Measurements from ENCODE around the gene CDC14B. TPM values are rescaled to one million over a fixed set of nuclear protein-coding genes. Genes with fewer than 3 reads are reported as not detected.

Gene CDC14B
- total RNA-seq, 1 experiment from 2014 or later: 8.2 TPM

- DNase-seq (ENCODE audit: low read depth): peak; percentile 18
Measured at GRCh38 chr9:96486386-96487028, 133.1 kb downstream of the CDC14B start.

DNA sequence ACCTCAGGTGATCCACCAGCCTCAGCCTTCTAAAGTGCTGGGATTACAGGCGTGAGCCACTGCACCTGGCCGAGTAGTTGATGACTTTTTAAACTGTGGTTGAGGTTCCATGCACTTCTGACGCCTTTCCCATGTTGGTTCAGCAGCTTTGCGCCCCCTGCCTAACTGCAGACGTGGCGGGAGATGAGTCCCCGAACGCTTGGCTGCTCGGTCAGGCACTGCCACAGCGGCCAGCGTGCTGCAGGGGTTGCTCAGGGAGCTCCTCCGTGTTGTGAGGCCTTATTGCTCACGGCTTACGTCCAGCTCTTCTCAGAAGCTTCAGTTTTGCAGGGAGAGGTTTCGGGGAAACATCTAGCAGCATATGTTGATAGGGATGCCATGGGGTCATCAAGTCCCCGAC, 134.4 kb downstream of the CDC14B start:
- DNase-seq (ENCODE audit: low read depth): no peak

DNA sequence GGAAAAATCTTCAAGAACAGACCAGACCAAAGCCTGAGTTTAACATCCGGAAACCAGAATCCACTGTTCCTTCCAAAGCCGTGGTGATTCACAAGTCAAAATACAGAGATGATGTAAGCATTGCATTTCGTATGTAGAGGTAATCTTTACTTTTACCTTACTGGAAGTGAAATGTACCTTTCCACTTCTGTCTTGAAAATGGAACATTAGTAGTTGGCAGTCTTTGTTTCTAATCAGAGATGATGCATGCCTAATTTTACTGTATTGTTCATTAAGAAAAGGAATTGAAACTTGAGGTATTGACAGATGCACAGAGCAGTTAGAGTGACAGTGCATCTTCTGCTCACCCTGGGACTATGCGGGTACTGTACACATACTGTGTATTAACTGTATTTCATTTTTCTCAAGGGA, 135.1 kb downstream of the CDC14B start:
- no peak for DNase-seq (ENCODE audit: low read depth)

DNA sequence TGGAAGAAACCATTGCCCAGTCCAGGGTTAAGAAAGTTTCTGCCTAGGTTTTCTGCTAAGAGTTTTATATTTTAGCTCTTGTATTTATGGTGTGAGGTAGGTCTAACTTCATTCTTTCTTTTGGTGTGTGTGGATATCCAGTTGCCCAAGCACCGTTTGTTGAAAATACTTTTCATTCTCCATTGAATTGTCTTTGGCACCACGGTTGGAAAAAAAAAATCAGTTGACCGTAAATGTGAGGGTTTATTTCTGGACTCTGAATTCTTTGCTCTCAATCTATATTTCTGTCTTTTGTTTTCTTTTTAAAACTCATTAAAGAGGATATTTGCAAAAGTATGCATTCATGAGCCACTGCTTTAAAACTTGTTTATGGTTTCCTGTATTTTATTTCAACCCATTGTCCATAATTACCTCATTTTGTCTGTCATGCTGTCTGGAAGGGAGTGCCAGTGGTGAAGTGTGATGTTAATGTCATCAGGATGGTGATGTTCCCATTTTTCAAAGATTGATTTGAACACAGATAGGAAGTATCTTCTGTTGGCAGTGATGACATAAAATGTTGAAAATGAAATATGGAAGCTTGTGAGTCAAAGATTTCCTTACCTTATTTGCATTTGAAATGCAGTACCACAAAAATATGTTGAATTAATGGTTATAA, 135.8 kb downstream of the CDC14B start:
- DNase-seq (ENCODE audit: low read depth): no peak

DNA sequence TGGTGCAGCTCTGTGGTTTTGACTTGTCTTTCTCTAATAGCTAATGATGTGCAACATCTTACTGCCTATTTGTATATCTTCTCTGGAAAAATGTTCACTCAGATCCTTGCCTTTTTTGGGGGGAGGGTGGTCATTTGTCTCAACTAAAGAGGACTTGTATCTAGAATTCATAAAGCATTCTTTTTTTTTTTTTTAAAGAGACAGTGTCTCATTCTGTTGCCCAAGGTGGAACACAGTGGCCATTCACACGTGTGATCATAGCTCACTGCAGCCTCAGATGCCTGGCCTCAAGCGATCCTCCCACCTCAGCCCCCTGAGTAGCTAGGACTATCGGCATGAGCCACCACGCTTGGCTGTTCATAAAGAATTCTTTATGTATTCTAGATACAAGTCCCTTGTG, 136.4 kb downstream of the CDC14B start:
- no peak for DNase-seq (ENCODE audit: low read depth)

DNA sequence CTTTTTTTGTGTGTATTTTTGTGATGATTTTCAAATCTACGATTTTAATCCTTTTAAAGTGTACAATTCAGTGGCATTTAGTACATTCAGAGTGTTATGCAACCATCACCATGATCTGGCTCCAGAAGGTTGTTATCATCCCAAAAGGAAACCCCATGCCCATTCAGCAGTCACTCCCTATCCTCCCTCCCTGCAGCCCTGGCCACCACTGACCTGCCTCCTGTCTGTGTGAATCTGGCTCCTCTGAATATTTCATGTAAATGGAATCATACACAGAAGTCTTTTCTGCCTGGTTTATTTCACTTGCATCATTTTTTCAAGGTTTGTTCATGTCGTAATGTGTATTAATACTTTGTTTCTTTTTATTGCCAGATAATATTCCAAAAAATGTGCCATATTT, 137.2 kb downstream of the CDC14B start:
- no peak for DNase-seq (ENCODE audit: low read depth)

DNA sequence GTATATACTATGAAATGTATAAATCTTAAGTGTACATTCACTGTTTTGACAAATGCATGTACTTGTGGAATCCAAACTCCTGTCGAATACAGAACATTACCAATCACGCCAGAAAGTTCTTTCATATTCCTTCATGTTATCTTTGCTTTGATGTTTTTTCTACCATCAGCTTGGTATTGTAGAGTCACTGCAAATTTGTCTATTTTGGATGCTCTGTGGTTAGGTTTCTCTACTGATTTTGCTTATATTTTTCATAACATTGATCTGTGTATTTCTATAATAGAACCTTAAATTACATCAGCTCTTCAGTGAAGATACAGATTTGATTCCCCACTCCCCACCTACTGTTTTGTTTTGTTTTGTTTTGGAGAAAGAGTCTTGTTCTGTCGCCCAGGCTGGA, 138.9 kb downstream of the CDC14B start:
- no peak for DNase-seq (ENCODE audit: low read depth)

- DNase-seq (ENCODE audit: low read depth): no peak
Measured at GRCh38 chr9:96478829-96479371, 140.7 kb downstream of the CDC14B start.

DNA sequence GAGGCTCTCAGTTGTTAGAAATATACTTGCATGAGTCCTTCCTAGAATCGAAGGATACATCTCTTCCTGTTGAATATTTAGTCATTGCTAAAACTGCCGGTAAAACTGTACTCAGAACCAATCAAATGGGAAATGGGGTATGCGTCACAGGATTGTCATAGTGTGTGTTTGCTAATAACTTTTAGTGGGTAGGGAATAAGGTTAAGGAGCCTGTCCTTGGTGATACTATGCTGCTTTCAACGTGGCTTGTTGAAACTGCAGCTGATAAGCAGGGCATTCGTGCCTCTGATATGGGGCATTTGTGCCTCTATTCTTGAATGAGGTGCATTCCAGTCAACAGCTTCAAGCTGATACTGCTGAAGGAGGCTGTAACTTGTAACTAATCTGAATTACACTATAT, 143.1 kb downstream of the CDC14B start:
- DNase-seq (ENCODE audit: low read depth): peak; percentile 78

- DNase-seq (ENCODE audit: low read depth): no peak
Measured at GRCh38 chr9:96476013-96476412, 143.6 kb downstream of the CDC14B start.

- no peak for DNase-seq (ENCODE audit: low read depth)
Measured at GRCh38 chr9:96467784-96468183, 151.9 kb downstream of the CDC14B start.

DNA sequence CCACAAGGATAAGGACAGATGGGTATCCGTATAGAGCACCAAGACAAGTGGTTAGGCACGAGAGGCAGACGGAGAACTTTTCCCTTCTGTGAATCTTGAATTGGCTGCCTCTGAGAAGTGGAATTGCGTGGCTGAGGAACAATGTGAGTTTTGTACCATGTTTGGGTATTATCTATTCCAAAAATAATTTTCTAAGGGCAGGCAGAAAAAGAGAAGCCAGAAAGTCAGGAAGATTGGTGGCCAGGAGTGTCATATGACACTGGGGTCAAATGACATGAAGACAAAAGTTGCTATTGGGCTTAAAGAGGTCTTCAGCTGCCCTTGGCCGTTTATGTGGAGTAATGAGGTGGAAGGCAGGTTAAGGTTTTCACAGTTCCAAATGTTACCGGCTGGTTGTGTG, 155.2 kb downstream of the CDC14B start:
- no peak for DNase-seq (ENCODE audit: low read depth)

DNA sequence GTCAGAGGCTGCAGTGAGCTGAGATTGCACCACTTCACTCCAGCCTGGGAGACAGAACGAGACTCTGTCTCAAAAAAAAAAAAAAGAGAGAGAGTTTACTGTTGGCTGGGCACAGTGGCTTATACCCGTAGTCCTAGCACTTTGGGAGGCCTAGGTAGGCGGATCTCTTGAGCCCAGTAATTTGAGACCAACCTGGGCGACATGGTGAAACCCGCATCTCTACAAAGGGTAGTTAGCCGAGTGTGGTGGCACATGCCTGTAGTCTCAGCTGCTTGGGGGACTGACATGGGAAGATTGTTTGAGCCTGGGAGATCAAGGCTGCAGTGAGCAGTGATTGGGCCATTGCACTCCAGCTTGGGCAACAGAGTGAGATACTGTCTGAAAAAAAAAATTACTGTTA, 157.1 kb downstream of the CDC14B start:
- no peak for DNase-seq (ENCODE audit: low read depth)

- DNase-seq (ENCODE audit: low read depth): no peak
Measured at GRCh38 chr9:96461336-96461735, 158.3 kb downstream of the CDC14B start.

- no peak for DNase-seq (ENCODE audit: low read depth)
Measured at GRCh38 chr9:96460882-96461281, 158.8 kb downstream of the CDC14B start.

GRCh38 chr9:96460470-96460869, 159.2 kb downstream of the CDC14B start:
- no peak for DNase-seq (ENCODE audit: low read depth)

DNA sequence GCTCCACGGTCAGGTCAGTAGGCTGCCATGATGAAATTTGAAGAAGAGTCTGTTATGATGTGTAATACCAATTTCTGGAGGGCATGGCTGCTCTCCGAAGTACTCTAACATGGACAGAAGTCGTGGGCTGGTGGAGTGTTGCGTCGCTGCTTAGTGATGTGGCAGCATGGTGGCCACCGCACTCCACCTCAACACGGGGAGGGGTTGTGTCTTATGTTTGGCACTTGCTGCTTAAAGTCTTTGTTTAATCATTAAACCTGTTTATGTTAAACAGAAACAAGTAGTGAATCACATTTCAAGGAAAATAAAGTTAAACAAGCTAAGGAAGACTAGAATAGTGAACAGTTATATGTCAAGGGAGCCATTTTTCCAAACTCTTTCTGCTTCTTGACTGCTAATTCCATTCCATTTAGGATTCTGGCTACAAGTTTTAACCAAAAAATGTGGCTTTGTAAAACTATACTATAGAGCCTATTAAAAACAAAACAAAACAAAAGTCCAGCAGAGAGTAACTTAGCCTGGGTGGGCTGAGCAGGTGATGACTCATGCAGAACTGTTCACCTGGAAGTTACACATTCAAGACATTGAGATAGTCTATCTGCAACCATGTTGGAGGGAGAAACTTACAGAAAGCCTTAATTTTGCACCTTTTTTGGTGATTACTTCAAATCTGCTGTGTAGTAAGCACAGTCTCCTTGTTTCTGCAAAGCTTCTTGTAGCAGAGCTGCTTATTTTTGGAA, 160.2 kb downstream of the CDC14B start:
- no peak for DNase-seq (ENCODE audit: low read depth)

GRCh38 chr9:96458226-96458625, 161.4 kb downstream of the CDC14B start:
- no peak for DNase-seq (ENCODE audit: low read depth)

- no peak for DNase-seq (ENCODE audit: low read depth)
Measured at GRCh38 chr9:96457266-96457665, 162.4 kb downstream of the CDC14B start.

DNA sequence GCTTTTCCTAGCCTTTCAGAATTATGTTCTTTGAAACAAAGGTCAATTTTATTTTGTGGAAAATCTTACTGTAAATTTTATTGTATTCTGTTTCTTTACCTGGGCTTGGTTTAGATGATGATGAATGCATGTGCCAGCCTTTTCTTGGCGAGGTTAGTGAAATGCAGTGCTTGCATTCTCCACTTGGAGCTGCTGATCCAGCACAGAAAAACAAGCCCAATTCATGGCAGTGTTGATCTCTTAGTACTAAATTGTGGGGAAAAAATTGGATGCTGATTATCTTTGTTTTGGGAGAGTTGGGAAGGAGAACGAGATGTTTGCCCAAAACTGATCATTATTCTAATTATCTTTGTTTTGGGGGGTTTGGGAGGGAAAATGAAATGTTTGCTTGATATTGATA, 166.0 kb downstream of the CDC14B start:
- DNase-seq (ENCODE audit: low read depth): peak; percentile 47

GRCh38 chr9:96450613-96451528, 168.8 kb downstream of the CDC14B start:
- no peak for DNase-seq (ENCODE audit: low read depth)

Data from HT1080 (cell line).